ENCODE data around the gene TERT.

TERT gene

DNA sequence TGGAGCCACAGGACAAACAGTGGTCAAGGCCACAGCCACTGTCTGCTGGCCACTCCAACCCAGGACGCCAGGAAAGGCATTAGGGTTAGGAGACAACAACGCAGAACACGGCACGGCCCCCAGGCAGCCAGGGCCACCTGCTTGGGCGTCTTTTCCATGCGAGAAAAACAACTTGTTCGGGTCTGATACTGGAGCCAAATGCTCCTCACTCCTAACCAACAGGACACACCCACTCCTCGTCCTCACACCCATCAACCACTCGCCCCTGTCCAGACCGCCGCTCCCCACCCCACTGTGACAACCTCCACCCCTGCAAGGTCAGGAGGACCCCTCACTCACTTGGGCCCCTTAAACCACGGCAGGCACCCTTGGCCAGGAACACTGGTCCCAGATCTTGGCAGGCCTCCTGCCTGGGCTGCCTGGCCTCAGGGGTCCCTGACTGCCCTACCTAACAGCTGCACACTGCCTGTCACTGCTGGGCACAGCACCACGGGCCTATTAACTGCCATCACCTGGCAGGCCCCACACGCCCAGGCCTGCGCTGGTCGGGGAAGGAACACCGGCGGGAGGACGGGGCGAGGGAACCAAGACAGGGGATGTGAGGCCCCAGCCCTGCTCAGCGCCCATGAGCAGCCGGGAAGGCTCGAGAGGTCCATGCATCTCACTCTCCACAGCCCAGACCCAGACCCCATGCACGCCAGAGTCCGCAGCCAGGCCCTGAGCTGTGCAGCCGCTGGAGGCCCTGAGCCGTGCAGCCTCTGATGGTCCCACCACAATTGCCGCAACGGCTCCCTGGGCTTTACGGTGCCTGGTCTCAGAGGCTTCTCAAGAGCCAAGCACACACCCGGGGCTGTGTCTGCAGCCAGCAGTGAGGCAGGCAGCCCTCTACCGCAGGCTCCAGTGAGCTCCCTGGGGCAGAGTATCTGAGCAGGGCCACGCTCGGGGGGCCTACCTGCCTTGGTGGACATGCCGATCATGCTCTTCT, 36.3 kb upstream of the TERT start:
- DNase-seq (ENCODE audit: low spot score) = peak; percentile 45

GRCh38 chr5:1330146-1330846, 35.4 kb upstream of the TERT start:
- no peak for DNase-seq (ENCODE audit: low spot score)

DNA sequence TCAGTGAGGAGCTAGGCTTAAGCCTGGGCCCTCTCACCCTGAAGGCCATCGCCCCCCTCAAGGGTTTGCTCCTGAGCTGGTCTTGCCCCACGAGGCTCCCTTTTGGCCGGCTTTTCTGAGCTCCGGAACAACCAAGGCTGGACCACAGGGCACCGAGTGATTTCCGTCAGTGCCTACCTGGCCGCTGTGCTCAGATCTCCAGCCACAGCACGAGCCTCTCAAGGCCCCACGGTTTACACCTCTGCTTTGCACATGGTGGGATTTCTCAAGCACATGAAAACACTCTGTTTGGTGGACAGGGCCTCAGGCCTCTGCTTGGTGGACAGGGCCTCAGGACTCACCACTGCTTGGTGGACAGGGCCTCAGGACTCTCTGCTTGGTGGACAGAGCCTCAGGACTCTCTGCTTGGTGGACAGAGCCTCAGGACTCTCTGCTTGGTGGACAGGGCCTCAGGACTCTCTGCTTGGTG, 34.3 kb upstream of the TERT start:
- no peak for DNase-seq (ENCODE audit: low spot score)

DNA sequence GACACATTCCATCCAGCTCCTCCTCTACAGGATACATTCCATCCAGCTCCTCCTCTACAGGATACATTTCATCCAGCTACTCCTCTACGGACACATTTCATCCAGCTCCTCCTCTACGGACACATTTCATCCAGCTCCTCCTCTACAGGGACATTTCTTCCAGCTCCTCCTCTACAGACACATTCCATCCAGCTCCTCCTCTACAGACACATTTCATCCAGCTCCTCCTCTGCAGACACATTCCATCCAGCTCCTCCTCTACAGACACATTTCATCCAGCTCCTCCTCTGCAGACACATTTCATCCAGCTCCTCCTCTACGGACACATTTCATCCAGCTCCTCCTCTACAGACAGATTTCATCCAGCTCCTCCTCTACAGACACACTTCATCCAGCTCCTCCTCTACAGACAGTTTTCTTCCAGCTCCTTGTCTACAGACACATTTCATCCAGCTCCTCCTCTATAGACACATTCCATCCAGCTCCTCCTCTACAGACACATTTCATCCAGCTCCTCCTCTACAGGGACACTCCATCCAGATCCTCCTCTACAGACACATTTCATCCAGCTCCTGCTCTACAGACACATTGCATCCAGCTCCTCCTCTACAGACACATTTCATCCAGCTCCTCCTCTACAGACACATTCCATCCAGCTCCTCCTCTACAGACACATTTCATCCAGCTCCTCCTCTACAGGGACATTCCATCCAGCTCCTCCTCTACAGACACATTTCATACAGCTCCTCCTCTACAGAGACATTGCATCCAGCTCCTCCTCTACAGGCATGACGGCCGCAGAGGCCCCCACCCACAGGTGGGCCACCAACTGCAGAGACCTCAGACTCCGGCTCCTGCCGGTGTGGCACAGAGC, 33.6 kb upstream of the TERT start:
- peak; percentile 54 for DNase-seq (ENCODE audit: low spot score)

DNA sequence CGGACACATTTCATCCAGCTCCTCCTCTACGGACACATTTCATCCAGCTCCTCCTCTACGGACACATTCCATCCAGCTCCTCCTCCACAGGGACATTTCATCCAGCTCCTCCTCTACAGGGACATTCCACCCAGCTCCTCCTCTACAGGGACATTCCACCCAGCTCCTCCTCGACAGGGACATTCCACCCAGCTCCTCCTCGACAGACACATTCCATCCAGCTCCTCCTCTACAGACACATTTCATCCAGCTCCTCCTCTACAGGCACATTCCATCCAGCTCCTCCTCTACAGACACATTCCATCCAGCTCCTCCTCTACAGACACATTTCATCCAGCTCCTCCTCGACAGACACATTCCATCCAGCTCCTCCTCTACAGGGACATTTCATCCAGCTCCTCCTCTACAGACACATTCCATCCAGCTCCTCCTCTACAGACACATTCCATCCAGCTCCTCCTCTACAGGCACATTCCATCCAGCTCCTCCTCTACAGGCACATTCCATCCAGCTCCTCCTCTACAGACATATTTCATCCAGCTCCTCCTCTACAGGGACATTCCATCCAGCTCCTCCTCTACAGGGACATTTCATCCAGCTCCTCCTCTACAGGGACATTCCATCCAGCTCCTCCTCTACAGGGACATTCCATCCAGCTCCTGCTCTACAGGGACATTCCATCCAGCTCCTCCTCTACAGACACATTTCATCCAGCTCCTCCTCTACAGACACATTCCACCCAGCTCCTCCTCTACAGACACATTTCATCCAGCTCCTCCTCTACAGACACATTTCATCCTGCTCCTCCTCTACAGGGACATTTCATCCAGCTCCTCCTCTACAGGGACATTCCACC, 32.3 kb upstream of the TERT start:
- peak; percentile 50 for DNase-seq (ENCODE audit: low spot score)

- DNase-seq (ENCODE audit: low spot score) = peak; percentile 19
Measured at GRCh38 chr5:1326532-1326875, 31.6 kb upstream of the TERT start.

GRCh38 chr5:1325870-1326531, 31.1 kb upstream of the TERT start:
- peak; percentile 55 for DNase-seq (ENCODE audit: low spot score)

DNA sequence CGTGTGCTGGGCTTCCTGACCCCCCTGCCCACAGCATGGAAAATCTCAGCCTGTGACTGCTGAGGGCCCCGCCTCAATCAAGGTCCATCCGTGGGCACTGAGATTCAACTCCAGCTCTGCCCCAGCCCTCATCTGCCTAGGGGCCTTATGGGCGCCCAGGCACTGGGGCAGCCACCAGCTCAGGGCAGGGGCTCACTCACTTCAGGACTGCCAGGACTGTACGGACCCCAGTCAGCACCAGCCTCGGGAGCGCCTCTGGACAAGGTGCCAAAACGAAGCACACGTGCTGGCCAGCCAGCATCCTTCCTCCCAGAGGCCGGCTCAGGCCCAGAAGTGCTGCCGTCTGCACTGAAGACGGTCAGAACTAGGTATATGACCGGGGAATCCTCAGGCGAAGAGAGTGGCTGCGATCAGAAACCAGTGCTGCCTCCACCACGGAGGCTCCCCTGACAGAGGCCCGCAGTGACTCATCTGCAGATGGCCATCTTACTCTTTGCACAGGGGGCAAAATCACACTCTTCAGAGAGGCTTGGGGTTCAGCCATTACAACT, 30.4 kb upstream of the TERT start:
- DNase-seq (ENCODE audit: low spot score) = no peak

DNA sequence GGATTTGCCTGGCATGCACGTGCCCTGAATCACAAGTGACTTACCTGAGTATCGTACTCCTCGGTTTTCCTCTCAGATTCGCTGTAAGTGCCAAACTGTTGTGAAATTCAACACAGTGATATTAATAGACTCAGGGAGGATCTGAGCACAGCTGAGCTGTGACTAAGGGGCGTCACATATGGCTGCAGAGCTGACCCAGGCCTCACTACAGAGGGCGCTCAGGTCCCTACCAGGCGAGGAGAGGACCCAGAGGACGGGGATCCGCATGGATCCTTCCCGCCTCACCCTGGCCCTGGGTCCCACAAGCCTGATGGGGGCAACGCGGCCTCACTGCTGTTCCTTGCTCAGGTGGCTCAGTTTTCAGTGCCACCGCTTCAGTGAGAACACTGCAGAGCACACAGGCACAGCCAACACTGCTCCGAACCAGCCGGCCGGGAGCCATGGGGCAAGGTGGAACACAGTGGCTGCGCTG, 29.9 kb upstream of the TERT start:
- DNase-seq (ENCODE audit: low spot score) = no peak

- no peak for DNase-seq (ENCODE audit: low spot score)
Measured at GRCh38 chr5:1324301-1324700, 29.4 kb upstream of the TERT start.

DNA sequence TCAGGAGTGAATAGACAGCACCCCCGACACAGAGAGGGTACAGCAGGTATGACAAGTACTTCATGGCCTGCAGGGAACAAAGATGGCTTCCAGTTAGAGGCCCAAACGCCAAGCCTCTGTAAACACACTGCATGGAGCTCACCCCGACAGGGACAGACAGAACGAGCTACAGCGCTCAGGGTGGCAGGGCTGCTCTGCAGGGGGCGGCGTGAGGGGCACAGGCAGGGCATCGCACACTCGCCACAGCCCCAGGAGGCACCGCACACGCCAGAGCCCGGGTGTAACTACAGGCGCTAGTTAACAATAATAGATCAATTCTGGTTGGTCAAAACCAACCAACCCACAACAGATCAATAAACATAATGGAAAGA, 28.9 kb upstream of the TERT start:
- no peak for DNase-seq (ENCODE audit: low spot score)

DNA sequence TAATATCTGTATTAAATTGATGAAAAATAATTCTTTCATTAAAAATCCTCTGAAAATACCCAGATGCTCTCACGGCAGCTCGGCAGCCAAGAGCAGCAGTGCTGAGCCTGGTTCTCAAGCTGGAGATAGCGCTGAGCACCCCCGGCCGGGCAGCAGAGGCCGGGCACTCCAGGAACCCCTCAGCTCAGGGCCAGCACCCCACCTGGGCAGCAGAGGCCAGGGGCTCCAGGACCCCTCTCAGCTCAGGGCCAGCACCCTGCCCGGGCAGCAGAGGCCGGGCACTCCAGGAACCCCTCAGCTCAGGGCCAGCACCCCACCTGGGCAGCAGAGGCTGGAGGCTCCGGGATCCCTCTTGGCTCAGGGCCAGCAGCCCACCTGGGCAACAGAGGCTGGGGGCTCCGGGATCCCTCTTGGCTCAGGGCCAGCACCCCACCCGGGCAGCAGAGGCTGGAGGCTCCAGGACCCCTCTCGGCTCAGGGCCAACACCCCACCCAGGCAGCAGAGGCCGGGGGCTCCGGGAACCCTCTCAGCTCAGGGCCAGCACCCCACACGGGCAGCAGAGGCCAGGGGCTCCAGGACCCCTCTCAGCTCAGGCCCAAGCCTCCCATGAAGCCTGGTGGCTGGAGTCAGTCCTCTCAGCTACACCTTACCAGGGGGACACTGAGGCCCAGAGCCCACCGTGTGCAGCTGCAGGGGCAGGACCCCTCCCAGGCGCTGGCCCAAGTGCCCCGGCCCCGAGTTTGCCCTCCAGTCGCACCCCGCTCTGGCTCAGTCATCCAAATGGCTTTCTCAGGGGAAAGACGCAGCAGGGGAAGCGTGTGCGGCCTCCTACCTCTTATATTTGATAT, 28.3 kb upstream of the TERT start:
- no peak for DNase-seq (ENCODE audit: low spot score)

DNA sequence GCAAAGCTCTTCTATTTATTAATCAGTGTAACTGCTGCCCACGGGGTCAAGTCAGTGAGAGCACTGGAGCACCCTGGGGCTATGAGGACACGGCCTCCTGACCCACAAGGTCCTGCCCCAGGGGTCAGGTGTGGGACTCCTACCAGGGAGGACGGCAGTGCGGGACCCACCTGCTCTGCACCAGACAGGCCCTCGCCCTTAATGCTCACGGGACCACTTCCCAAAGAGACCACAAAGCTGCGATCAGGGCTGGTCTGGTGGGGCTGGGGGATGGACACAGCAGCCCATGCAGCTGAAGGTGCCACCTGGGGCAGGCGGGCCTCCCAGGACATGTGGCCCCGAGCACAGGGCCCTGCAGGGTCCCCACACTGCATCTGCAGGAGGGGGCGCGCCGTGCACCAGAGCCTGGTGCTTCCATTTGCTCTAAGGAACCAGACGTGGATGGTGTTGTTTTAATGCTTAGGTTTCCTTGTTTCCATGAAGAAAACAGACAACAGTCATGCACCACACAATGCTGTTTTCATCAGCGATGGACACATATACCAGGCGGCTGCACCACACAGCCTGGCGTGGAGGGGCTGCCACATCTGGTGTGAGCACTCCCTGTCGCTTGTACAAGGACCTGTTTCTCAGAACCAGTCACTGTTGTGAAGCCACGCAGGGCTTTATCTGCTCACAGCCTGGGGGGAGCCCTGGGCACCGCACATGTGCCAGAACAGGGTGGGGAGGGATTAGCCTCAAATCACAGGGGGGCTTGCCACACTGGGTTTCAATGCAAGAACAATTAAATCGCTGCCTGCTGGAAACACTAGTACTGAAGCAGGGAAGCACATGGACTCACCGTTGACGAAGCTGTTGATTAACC, 27.4 kb upstream of the TERT start:
- DNase-seq (ENCODE audit: low spot score) = no peak

- DNase-seq (ENCODE audit: low spot score) = no peak
Measured at GRCh38 chr5:1321576-1321975, 26.7 kb upstream of the TERT start.

DNA sequence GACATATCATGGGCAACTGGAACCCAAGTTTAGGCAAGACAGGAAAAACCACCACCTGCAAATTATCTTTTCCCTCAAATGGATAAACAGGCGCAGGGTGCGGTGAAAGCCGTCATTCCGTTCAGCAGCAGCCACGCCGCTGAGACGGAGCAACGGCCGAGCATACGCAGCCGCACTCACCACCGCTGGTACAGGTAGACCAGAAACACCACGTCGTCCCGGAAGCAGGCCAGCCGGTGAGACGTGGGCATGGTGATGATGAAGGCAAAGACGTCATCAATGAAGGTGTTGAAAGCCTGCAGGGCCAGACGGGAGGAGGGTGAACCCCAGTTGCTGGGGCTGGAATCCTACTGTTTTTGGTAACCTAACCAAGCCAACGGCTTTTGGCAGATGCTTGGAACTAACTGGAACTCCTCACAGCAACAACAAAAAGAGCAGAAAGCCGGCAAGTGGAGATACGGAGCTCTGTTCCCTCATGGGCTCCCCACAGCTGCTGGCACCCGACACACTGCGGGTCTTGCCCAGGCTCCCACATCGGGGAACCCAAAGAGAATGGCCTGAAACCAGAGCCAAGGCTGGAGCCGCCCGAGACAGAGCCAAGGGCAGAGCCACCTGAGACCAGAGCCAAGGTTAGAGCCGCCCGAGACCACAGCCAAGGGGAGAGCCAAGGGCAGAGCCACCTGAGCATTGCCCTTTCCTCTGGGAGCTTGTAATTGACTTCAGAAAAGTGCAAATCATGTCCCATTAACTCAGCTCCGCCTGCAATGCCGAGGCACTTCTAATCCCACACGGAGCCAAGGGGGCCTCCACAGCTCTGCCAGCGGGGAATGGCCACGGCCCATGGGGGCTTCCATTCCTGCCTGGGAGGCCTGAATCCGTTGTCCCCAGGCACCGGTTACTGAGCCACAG, 25.8 kb upstream of the TERT start:
- no peak for DNase-seq (ENCODE audit: low spot score)

DNA sequence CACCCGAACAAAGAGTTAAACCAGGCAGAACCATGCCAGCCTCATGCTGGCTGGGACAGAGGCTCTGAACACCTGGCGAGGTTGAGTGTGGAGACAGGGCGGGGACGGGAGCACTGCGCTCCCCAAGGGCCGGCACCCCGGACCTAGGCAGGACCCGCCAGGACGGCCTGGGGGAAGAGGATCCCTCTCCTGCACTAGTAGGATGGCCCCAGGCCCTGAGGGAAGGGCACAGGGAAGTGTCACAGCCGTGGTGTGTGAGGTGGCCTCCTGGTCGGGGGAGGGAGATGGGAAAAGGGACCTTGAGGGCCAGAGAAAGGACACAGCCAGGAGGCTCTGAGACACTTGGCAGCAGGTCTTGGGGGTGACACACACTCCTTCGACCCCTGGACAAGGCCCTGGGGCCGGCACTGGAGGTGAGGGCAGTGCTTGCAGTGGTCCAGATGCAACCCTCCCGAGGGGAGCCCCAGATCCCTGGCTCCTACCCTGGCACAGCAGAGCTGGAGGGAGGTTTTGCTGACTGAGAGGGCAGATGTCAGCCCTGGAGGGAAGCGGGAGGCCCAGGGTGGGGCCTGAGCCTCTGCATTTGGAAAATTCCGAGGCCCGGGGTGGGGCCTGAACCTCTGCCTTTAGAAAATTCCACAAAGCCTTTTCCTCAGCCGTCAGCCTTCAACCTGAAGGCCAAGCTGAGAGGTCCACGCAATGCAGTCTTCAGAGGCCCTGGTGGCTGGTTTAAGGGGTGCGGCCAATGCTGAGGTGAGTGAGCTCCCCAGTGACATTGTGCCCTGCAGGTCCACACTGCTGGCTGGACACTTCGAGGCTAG, 24.8 kb upstream of the TERT start:
- no peak for DNase-seq (ENCODE audit: low spot score)
